Gastroesophageal sphincter (tissue), 3 donors: ENCODE data around the gene GON4L.

ENCODE experiments used
- POLR2A ChIP-seq, 2 donors: fragments of 450-650 bp; IDR thresholded peaks; one replicate each; pipeline ENCODE4 v1.6.1; 2017; ENCODE audit warnings: antibody characterized with exemption in 2 of 2, mild to moderate bottlenecking in 2 of 2, moderate library complexity in 1 of 2
- POLR2AphosphoS5 ChIP-seq: sonication (generic); formaldehyde crosslinking; IDR thresholded peaks from one replicate; pipeline ENCODE4 v1.6.1; 2017; ENCODE audit warnings: antibody characterized with exemption
- TF ChIP-seq, protein P1 (sequence below), 4 experiments: fragments of 200-600 bp in 2 of 4; fragments of 450-650 bp in 2 of 4; sonication (generic) in 1 of 4; IDR thresholded peaks; one replicate each; pipeline ENCODE4 v1.5.1; 2017 to 2019; ENCODE audit warnings: antibody characterized with exemption in 4 of 4, mild to moderate bottlenecking in 2 of 4, moderate library complexity in 2 of 4

DNA sequence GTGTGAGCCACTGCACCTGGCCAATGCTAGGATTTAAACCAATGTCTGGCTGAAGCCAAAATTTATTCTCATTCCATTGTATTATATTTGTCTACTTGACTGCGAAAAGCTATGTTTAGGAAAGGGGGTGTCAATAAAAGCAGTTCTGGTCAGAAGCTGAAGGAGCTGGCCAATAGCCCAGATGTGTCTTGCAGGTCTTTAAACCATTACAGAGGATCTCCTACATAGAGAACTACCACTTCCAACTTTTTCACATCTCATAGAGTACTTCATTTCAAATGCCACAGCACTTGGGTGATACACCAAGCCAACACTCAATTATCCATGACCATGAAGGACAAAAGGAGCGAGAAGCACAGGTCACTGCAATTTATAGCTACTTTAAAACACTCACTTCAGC, 4.9 kb upstream of the GON4L start:
- TF ChIP-seq, protein P1, sequence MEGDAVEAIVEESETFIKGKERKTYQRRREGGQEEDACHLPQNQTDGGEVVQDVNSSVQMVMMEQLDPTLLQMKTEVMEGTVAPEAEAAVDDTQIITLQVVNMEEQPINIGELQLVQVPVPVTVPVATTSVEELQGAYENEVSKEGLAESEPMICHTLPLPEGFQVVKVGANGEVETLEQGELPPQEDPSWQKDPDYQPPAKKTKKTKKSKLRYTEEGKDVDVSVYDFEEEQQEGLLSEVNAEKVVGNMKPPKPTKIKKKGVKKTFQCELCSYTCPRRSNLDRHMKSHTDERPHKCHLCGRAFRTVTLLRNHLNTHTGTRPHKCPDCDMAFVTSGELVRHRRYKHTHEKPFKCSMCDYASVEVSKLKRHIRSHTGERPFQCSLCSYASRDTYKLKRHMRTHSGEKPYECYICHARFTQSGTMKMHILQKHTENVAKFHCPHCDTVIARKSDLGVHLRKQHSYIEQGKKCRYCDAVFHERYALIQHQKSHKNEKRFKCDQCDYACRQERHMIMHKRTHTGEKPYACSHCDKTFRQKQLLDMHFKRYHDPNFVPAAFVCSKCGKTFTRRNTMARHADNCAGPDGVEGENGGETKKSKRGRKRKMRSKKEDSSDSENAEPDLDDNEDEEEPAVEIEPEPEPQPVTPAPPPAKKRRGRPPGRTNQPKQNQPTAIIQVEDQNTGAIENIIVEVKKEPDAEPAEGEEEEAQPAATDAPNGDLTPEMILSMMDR (IDR thresholded peaks at IDR 0.05), result no peak
- TF ChIP-seq POLR2AphosphoS5, result no peak
- TF ChIP-seq POLR2A (IDR thresholded peaks at IDR 0.05), result no peak
